Adrenal gland (tissue), 12 donors: ENCODE results near the gene CCNA1. TPM values are rescaled to one million over a fixed set of nuclear protein-coding genes. Genes with fewer than 3 reads are reported as not detected.
A peak's percentile ranks its signal among the peaks of the same experiment; 100 is the strongest.

Source experiments
- DNase-seq, 7 donors: peaks; one replicate each; pipeline ENCODE4 v3.0.0-alpha.2; 2019 to 2020
- H3K27ac ChIP-seq, 5 donors: fragments of 200-600 bp; sonication (generic) in 4 of 5; 1 replicate in 3 of 5; 2 replicates in 2 of 5; pipeline versions ENCODE4 v1.5.1 to v1.8.0; 2016 to 2020; ENCODE audit warnings: mild to moderate bottlenecking in 1 of 5
- H3K27me3 ChIP-seq: fragments of 200-600 bp; 2 replicates; pipeline ENCODE4 v1.8.0; 2021
- H3K36me3 ChIP-seq, 2 donors: fragments of 200-600 bp; replicated peaks in 1 of 2; 1 replicate in 1 of 2; 2 replicates in 1 of 2; pipeline versions ENCODE4 v1.5.1 to v1.8.0; 2018 to 2022
- H3K4me1 ChIP-seq, 2 donors: fragments of 200-600 bp; replicated peaks in 1 of 2; 1 replicate in 1 of 2; 2 replicates in 1 of 2; pipeline versions ENCODE4 v1.5.1 to v1.8.0; 2018 to 2021
- H3K4me3 ChIP-seq, 4 donors: fragments of 200-600 bp; sonication (generic) in 3 of 4; one replicate each; pipeline ENCODE4 v1.5.1; 2016 to 2018
- H3K9me3 ChIP-seq, 3 donors: fragments of 200-600 bp; sonication (generic) in 1 of 3; replicated peaks in 1 of 3; 1 replicate in 2 of 3; 2 replicates in 1 of 3; pipeline versions ENCODE4 v1.5.1 to v1.8.0; 2016 to 2021
- POLR2A ChIP-seq, 2 donors: fragments of 450-650 bp; IDR thresholded peaks; one replicate each; pipeline ENCODE4 v1.6.1; 2017; ENCODE audit warnings: antibody characterized with exemption in 2 of 2, mild to moderate bottlenecking in 2 of 2, moderate library complexity in 1 of 2
- WGBS, 4 donors: extraction: QIAGEN DNeasy Blood & Tissue Kit in 2 of 4; methylation state at CpG; one replicate each; pipeline versions ENCODE4 v1.1.5 to v1.1.7; 2013 to 2017; 5-methylcytosine and 5-hydroxymethylcytosine counted together
- intact Hi-C, 2 donors: fragments of 100-400 bp; cut with DNase I; formaldehyde crosslinking; loops; one replicate each; pipeline versions ENCODE4 v1.14.1 to v1.15.0; 2022 to 2023
- polyA plus RNA-seq, 3 donors: library from polyadenylated mRNA; stranded (reverse); fragments of 200-250 nt in 2 of 3; fragments of 350-450 nt in 1 of 3; fragmentation: Illumina TruSeq in 1 of 3; extraction: RNeasy Lipid Tissue Mini Kit (QIAGEN cat#74804) in 1 of 3; gene quantifications; one replicate each; pipeline ENCODE4 v1.2.3, GENCODE V29; 2013 to 2014
- total RNA-seq, 9 donors: library from RNA; depleted of rRNA in 4 of 9; stranded (reverse); fragments of >200 nt in 4 of 9; fragments of 120-200 nt in 1 of 9; fragmentation: NEBNext Ultra II Directional in 1 of 9; extraction: Animal tissue kit (Norgen Biotek cat#: 25700) in 1 of 9; gene quantifications; one replicate each; pipeline versions ENCODE4 v1.1.0 to v1.2.4, GENCODE V29; 2013 to 2023
- TF ChIP-seq, protein P1 (sequence below), 6 experiments: fragments of 450-650 bp in 4 of 6; fragments of 200-600 bp in 2 of 6; sonication (generic) in 1 of 6; IDR thresholded peaks; 1 replicate in 5 of 6; 2 replicates in 1 of 6; pipeline versions ENCODE4 v1.5.1 to v1.8.0; 2016 to 2021; ENCODE audit warnings: antibody characterized with exemption in 6 of 6, mild to moderate bottlenecking in 2 of 6, moderate library complexity in 1 of 6
- donor health status: healthy with polysubstance abuse.
- donor health status: Bipolar disorder and iron deficiency.
- donor health status: DM: yes; HTN: yes; CAD: no.
- donor health status: DM: no; HTN: no; CAD: no.
- donor health status: DM: no; HTN: no; CAD: no.
- donor health status: DM: yes; HTN: yes; CAD: no.

Gene CCNA1
- total and polyA plus RNA-seq, 12 donors = 0.11 to 1.8 (median 0.42) TPM; not detected in 1

DNA sequence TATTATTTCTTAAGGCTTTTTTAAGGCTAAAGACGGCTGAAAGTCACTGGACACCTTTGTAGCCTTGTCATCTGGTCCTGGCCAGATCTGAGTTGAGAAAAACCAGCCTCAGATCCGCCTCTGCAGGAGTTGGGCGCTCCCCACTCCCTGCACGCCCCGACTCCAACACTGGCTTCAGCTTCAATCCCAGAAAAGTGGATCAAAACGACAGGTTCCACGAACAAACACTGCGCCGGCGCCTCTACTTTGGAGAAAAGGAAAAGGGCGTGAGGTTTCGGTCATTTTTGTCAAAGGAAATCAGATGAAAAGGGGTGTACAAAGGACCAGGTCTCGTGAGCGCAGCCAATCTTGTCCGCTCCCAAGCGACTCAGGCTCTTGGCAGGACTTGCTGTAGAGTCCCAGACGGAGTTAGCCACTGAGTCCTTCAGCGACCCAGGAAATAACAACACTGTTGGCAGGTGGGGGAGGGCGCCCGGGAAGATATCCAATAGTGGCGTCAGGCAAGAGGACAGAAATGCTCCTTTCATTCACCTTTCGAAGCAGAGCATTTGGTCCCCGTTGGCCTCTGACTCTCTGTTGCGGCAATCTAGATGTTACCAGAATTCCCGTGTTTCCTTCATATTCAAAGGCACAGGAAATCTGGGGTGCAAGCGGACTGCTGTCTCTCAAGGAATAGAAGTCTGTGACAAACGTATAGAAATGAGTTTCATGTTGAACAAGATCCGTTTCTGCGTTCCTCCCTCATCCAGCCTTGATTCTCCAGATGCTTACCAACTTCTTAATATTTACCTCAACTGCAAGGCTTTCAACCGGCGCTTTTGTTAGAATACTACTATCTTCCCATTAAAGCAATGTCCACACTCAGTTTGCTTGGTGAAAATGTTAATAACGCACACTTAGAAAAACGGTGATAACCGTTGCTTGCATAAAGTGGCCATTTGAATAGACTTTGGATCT is 1.8 kb upstream of the CCNA1 start:
- peak in 1 of 7 donors; percentile 16 for DNase-seq
- intact Hi-C loops = no loop called here
- Histone ChIP-seq H3K27ac (no peak overlapping the region), H3K27me3 (peaks cover 33% of the 10 kb centered on the region), H3K4me1 (peaks cover 9 to 19% of the 10 kb centered on the region in 2 donors), H3K36me3 (no peaks in the 10 kb centered on the region), H3K9me3 (no peaks in the 10 kb centered on the region), H3K4me3 (no peak overlapping the region)
- 11 to 21% (median 17%) methylated on average over 32 to 34 of the region's 34 CpGs for WGBS, 4 donors
- TF ChIP-seq POLR2A (IDR thresholded peaks at IDR 0.05) = no peak
- TF ChIP-seq, protein P1, sequence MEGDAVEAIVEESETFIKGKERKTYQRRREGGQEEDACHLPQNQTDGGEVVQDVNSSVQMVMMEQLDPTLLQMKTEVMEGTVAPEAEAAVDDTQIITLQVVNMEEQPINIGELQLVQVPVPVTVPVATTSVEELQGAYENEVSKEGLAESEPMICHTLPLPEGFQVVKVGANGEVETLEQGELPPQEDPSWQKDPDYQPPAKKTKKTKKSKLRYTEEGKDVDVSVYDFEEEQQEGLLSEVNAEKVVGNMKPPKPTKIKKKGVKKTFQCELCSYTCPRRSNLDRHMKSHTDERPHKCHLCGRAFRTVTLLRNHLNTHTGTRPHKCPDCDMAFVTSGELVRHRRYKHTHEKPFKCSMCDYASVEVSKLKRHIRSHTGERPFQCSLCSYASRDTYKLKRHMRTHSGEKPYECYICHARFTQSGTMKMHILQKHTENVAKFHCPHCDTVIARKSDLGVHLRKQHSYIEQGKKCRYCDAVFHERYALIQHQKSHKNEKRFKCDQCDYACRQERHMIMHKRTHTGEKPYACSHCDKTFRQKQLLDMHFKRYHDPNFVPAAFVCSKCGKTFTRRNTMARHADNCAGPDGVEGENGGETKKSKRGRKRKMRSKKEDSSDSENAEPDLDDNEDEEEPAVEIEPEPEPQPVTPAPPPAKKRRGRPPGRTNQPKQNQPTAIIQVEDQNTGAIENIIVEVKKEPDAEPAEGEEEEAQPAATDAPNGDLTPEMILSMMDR (IDR thresholded peaks at IDR 0.05) = no peak

GRCh38 chr13:36431204-36432105 is 840 bp upstream of the CCNA1 start:
- TF ChIP-seq POLR2A (IDR thresholded peaks at IDR 0.05) = no peak
- TF ChIP-seq, protein P1 (IDR thresholded peaks at IDR 0.05) = no peak
- intact Hi-C loops = no loop called here
- no peak overlapping the region for H3K27ac ChIP-seq
- no peaks in the 10 kb centered on the region for H3K36me3 ChIP-seq
- peak overlapping the region in 1 of 4 donors; percentile 43 for H3K4me3 ChIP-seq
- DNase-seq = no peak
- 1 to 2% (median 1%) methylated on average over 20 to 85 of the region's 85 CpGs for WGBS, 4 donors
- peaks cover 33% of the 10 kb centered on the region for H3K27me3 ChIP-seq
- H3K4me1 ChIP-seq = peaks cover 9 to 19% of the 10 kb centered on the region in 2 donors
- no peaks in the 10 kb centered on the region for H3K9me3 ChIP-seq

DNA sequence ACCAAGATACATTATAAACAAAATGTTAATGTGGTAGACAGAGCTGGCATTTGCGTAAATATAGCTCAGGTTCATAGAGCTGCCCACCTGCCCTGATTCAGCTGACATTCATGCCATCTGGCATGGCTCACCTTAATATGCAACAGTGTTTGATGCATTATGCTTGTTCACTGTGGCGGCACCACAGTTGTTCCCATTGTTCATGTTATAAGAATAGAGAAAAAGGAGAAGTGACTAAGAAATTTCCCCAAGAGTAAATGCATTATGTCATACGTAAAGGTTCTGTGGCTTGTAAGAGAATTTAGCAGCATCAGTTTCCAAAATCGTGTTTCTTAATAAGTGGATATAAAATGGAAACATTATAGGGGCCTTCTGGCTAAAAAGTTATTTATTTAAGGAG is 4.5 kb downstream of the CCNA1 start:
- intact Hi-C loops = no loop called here
- no peak overlapping the region for H3K27ac ChIP-seq
- peaks cover 3% of the 10 kb centered on the region for H3K27me3 ChIP-seq
- DNase-seq = no peak
- TF ChIP-seq POLR2A (IDR thresholded peaks at IDR 0.05) = no peak
- TF ChIP-seq, protein P1 (IDR thresholded peaks at IDR 0.05) = no peak
- no peak overlapping the region for H3K4me3 ChIP-seq
- WGBS, 4 donors = 52 to 72% (median 64%) methylated on average over 4 of the region's 4 CpGs
- peaks cover 2 to 3% of the 10 kb centered on the region in 2 donors for H3K4me1 ChIP-seq
- H3K9me3 ChIP-seq = no peaks in the 10 kb centered on the region
- no peaks in the 10 kb centered on the region for H3K36me3 ChIP-seq
